ELR (cell line): ENCODE results near the gene RPSA.
A peak's percentile ranks its signal among the peaks of the same experiment; 100 is the strongest.
"Not testable (repeated sequence)": the region's sequence is repeated elsewhere in the genome, so short reads cannot be mapped to it uniquely, and the experiment has no call there.

ENCODE experiments used
- DNase-seq: peaks from one replicate; pipeline ENCODE4 v3.0.0-alpha.2; 2015; ENCODE audit warnings: low read depth

Gene RPSA

DNA sequence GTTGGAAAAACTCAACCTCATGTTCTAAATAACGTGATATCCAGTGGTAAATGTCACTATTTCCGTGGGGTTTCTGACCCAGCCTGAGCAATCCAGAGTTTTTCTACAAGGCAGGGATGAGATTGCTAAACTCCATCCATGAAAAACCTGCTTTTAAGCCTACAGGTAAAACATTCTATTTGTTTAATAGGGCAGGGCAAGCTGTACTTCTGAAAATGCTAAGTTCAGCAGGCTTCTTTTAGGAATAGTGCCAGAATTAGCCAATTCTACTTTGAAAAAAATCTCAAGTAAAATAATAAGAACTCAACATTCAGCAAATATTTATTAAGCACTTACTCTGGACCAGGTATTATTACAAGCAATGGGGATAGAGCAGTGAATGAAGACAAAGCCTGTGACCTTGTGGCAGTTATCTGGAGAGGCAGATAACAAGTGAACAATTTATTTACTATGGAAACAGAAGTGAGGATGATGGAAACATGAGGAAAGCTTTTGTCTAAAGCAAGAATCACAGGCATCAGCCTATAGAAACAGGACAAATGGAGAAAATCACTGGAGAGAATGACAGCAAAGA lies 13.3 kb downstream of the RPSA start:
- DNase-seq = no peak

GRCh38 chr3:39420543-39420942 lies 14.0 kb downstream of the RPSA start:
- no peak for DNase-seq

DNA sequence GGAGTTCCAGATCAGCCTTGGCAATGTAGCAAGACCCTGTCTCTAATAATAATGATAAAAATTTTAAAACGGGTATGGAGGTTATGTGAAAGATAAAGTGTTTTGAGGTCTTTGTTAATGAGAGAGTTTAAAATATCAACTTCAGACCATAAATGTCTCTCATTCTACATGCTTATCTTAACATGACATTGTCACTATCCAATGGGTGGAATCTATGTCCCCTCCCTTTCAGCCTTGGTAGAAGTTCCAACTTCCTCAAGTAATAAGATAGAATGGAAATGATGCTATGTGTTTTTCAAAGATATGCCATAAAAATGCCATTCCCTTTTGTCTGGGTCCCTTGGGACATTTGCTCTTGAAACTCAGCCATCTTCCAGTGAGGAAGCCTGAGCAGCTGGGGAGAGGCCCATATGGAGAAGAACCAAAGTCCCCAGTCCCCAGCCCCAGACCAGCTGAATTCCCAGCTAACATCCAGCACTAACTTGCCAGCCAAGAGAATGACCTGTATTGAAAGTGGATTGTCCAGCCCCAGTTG lies 17.0 kb downstream of the RPSA start:
- DNase-seq = no peak

DNA sequence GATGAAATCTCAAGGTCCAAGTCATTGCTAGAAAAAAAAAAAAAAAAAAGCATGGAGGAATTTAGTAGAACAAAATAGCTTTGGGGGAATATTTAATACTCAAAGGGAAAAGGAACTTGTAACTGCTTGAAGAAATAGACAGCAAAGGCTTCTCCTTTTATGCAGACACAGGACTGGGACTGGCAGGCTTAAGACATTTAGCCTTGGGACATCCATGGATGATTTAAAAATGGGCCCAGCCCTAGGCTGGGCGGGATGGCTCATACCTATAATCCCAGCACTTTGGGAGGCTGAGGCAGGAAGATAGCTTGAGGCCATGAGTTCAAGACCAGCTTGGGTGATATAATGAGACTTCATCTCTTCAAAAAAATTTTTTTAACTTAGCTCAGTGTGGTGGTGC lies 19.8 kb downstream of the RPSA start:
- no peak for DNase-seq

DNA sequence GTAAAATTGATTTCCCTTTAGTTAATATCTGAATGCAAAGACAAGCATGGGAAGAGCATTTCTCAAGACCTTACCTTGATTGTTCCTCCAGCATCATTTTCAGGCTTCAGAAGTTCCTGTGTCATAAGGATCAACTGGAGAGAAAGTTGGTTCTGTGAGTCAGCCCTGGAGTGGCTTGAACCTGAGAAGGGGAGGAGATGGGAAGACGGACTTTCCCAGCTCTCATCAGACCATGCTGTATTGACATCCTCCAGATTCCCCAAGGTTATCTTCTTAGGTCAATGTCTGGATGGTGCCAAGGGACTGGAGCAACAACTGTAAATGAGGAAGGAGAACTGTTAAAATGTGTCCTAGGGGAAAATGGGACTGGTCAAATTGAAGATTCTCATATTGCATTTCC lies 21.0 kb downstream of the RPSA start:
- no peak for DNase-seq

- DNase-seq = no peak
Observed at GRCh38 chr3:39428745-39429201, 22.3 kb downstream of the RPSA start.

GRCh38 chr3:39429466-39429865 lies 22.9 kb downstream of the RPSA start:
- no peak for DNase-seq

GRCh38 chr3:39432342-39432741 lies 25.8 kb downstream of the RPSA start:
- DNase-seq = peak; percentile 60

DNA sequence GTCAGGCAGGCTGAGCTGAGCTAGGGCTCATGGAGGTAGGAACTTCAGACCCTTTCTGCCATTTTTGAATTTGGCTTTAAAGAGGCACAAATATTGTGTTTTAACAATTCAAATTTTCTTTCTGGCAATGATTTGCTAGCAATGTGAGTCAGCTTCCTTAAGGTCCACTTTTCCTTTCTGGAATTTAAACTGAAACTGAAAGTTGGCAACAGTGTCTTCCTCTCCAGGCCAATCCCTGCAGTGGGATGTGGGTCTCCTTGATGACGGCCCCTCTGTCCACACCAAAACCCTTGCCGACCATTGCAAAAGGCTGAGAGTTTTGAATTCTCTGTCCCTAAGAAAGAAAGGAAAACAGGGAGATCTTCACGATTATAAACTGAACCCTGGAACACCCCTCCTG lies 27.1 kb downstream of the RPSA start:
- DNase-seq = peak; percentile 68

DNA sequence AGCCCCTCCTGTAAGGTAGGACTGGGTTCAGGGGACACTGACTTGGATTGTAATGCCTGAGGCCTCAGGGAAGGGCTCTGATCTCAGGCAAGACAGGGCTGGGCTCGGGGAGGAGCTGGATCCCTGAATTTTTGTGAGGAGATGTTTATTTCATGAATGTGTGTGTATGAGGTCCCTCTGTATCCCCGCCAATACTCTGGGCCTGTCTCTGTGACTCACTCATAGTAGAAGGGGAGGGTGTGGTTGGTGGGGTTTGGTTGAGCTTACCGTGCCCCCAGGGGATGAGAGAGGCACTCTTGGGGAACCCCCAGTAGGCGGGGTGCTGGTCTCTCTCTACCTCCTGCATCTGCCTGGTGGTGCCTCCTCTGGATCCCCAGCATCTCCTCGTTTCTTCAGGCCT lies 28.1 kb downstream of the RPSA start:
- peak; percentile 79 for DNase-seq

GRCh38 chr3:39435006-39435748 lies 28.7 kb downstream of the RPSA start:
- DNase-seq = peak; percentile 33

- DNase-seq = no peak
Observed at GRCh38 chr3:39438880-39439279, 32.4 kb downstream of the RPSA start.

DNA sequence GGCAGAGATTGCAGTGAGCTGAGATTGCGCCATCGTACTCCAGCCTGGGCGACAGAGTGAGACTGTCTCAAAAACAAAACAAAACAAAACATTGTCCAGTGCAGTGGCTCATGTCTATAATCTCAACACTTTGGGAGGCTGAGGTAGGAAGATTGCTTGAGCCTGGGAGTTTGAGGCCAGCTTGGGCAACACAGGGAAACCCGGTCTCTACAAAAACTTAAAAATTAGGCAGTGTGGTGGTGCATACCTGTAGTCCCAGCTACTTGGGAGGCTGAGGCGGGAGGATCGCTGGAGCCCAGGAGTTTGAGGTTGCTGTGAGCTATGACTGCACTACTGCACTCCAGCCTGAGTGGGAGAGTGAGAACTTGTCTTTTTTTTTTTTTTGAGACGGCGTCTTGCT lies 33.8 kb downstream of the RPSA start:
- no peak for DNase-seq

- peak; percentile 15 for DNase-seq
Observed at GRCh38 chr3:39443530-39443929, 37.0 kb downstream of the RPSA start.

DNA sequence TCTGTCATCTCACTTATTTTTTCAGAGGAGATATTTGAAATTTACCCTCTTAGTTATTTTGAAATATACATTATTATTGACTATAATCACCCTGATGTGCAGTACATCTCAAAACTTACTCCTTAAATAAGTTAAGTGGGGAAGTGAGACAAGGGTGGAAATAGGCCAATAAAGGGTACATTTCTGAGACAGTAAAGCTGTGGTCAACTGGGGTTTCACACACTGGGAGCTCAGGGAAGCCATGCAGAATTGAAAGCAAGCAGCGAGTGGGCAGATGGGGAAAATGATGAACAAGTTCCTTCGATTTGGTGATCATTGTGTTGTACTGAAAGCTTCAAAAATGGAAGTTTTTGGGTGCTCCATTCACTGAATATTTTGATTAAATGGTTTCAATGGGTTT lies 39.4 kb downstream of the RPSA start:
- DNase-seq = no peak

DNA sequence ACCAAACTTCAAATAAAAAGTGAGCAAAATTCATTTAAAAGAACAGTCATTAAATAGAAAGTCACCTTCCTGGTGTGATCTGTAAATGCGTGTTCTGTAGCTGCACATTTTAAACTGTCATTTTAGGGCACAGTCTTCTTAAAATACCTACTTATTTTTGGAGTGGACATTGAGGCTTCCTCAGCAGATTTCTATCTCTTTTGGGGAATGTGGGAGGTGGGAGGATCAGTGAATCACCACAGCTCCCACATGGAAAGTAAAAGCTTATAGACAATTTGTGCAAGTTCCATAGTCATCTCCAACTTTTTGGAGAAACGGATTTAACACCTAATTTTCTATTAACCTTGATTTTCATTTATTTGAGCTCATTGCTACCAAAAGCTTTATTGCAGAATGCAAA lies 39.9 kb downstream of the RPSA start:
- DNase-seq = no peak

GRCh38 chr3:39447637-39448483 lies 41.3 kb downstream of the RPSA start:
- peak; percentile 83 for DNase-seq

- no peak for DNase-seq
Observed at GRCh38 chr3:39448506-39449233, 42.1 kb downstream of the RPSA start.

GRCh38 chr3:39449796-39450195 lies 43.3 kb downstream of the RPSA start:
- no peak for DNase-seq

DNA sequence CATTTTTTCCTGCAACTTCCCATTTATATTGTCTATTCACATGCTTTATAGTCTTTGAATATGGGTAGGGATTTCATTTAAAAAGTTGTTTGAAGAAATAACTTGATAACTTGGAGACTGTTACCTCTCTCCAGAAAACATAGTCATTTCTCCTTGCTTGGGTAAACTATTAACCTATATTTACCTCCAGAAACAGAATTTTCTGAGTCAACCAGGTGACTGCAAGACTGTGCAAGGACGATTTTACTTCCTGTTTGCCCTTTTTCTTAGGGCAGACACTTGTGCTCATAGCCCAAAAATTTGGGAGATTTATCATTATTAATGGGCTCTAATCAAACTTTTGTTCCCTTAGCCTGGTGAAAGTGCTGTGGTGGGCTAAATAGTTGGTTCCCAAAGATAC lies 46.6 kb downstream of the RPSA start:
- no peak for DNase-seq

DNA sequence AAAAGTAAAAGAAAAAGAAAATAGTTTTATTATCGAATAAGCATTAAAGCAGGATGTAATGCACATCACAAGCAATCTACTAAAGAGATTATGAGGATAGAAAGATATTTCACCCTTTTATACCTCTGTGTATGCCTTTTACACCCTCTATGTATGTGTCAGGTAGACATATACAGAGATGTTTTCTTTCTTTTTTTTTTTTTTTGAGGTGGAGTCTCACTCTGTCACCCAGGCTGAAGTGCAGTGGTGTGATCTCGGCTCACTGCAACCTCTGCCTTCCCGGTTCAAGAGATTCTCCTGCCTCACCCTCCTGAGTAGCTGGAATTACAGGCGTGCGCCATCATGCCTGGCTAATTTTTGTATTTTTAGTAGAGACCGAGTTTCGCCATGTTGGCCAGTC lies 47.4 kb downstream of the RPSA start:
- DNase-seq = not testable (repeated sequence)

DNA sequence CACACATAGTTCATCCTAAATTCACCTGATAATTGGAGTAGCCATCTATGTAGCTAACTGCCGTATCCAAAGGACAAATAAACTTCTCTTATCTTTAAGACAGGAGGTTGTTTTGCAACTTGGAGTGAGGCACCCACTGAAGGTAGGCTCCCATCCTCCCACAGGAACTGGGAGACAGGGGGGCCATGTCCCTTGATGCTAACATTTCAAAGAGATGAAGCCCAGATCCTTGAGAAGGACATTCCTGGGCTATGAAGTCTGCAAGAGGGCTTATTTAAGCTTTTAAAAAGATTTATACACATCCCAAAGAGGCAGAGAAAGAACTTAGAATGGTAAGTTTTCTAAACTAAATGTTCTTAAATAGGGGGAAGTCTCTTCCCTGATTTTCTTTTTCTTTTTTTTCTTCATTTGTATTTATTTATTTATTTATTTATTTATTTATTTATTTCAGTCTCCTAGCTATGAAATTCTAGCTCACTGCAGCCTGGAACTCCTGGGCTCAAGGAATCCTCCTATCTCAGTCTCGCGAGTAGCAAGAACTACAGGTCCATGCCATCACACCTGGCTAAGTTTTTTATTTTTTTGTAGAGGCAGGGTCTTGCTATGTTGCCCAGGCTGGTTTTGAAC lies 48.2 kb downstream of the RPSA start:
- no peak for DNase-seq
